Measurements from ENCODE around the gene MRPS12. TPM values are rescaled to one million over a fixed set of nuclear protein-coding genes. Genes with fewer than 3 reads are reported as not detected.

Gene MRPS12
- total and polyA plus RNA-seq, 2 of the 13 experiments (the other 11 are each of a cell fraction or from before 2014, with no cell fraction given): 27.5 to 54.8 TPM

DNA sequence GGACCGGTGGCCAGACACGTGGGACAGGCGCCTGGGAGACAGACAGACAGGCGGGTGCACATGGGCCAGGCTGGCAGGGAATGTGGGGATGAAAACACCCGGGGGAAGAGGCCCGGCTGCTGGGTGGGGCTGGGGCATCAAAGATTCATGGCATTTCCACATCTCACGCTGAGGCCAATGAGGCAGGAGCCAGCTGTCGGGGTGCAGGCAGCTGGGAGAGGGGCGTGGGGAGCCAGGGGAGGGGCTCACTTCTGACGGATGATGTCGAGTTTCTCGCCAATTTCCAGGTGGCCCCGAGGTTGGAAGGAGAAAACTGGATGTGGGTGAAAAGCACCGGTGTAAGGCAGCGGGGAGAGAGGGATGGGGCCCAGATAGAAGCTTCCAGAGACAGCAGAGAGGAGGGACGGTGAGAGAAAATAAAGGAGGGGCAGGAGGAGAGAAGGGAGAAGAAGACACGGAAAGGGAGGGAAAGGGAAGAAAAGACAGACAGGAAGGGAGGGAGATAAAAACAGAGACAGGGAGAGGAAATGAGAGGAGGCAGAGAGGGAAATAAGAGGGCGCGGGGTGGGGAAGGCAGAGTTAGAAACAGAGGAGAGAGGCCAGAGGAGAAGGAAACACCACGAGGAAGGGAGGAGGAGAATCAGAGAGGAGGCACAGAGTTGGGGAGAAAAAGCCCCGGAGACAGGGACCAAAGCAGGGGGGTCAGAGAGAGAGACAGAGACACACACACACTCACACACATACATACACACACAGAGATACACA is 10.7 kb upstream of the MRPS12 start:
- no peaks in the 10 kb centered on the region for H3K79me2 ChIP-seq (ENCODE audit: insufficient read depth, low read length)
- no peak overlapping the region for H3K4me2 ChIP-seq (ENCODE audit: low read depth, low read length)
- POLR2A ChIA-PET: no interaction called here
- peaks cover 8 to 23% of the 10 kb centered on the region in 2 experiments for H3K36me3 ChIP-seq (replicated peaks in 1 of 2; ENCODE audit: control insufficient read depth in 1 of 2, insufficient read depth in 2 of 2, low read length in 2 of 2)
- TF ChIP-seq ZBTB42 (CRISPR knock-in tag; IDR thresholded peaks at IDR 0.05): no peak
- TF ChIP-seq TRIM24 (CRISPR knock-in tag; IDR thresholded peaks at IDR 0.05): no peak
- TF ChIP-seq AGO2 (optimal IDR thresholded peaks at IDR 0.05; ENCODE audit: low read depth, low read length): peak; percentile 81
- TF ChIP-seq, protein P1, sequence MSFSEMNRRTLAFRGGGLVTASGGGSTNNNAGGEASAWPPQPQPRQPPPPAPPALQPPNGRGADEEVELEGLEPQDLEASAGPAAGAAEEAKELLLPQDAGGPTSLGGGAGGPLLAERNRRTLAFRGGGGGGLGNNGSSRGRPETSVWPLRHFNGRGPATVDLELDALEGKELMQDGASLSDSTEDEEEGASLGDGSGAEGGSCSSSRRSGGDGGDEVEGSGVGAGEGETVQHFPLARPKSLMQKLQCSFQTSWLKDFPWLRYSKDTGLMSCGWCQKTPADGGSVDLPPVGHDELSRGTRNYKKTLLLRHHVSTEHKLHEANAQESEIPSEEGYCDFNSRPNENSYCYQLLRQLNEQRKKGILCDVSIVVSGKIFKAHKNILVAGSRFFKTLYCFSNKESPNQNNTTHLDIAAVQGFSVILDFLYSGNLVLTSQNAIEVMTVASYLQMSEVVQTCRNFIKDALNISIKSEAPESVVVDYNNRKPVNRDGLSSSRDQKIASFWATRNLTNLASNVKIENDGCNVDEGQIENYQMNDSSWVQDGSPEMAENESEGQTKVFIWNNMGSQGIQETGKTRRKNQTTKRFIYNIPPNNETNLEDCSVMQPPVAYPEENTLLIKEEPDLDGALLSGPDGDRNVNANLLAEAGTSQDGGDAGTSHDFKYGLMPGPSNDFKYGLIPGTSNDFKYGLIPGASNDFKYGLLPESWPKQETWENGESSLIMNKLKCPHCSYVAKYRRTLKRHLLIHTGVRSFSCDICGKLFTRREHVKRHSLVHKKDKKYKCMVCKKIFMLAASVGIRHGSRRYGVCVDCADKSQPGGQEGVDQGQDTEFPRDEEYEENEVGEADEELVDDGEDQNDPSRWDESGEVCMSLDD (CRISPR knock-in tag; IDR thresholded peaks at IDR 0.05; ENCODE audit: borderline replicate concordance): no peak
- BruUV-seq (replicated peaks): no TSS peak
- H3K27ac ChIP-seq (ENCODE audit: extremely low read length, insufficient read depth, low read length): no peak overlapping the region
- H4K20me1 ChIP-seq (ENCODE audit: insufficient read depth, low read length): no peaks in the 10 kb centered on the region
- intact Hi-C loops (cut with micrococcal nuclease; ENCODE audit: unreplicated experiment): no loop called here
- H3K9ac ChIP-seq (ENCODE audit: insufficient read depth, low read depth, low read length): no peak overlapping the region
- CTCF ChIA-PET (ENCODE audit: low intra/inter-chr PET ratio, low total read pairs): no interaction called here
- no peaks in the 10 kb centered on the region for H3K27me3 ChIP-seq (ENCODE audit: control insufficient read depth in 1 of 2, insufficient read depth in 2 of 2, low read length in 2 of 2)
- H3K4me3 ChIP-seq (replicated peaks in 1 of 3; ENCODE audit: insufficient read depth in 1 of 3, low read depth in 2 of 3, low read length in 3 of 3): no peak overlapping the region
- no peak for DNase-seq (ENCODE audit: low spot score)
- no peak for ATAC-seq
- H3K4me1 ChIP-seq (ENCODE audit: insufficient read depth, low read length): peaks cover 12% of the 10 kb centered on the region
- in situ Hi-C loops (cut with HindIII; ENCODE audit: extremely low pct_ligation_motif_present, low pct_unique_long_range_greater_than_20kb): loop anchor here (25.0 kb wide), 1 partner anchor 183 kb away; the partner anchor contains the start of gene CAPN12
- no peaks in the 10 kb centered on the region for H3K9me3 ChIP-seq (ENCODE audit: low read length)
- no peak for FAIRE-seq
- H2AFZ ChIP-seq (ENCODE audit: low read length): no peak overlapping the region
- WGBS (ENCODE audit: low lambda C conversion rate): 92% methylated on average over 21 of the region's 21 CpGs
